Natural killer cell (primary cell): ENCODE data around the gene KIAA0408. TPM values are rescaled to one million over a fixed set of nuclear protein-coding genes. Genes with fewer than 3 reads are reported as not detected.
A peak's percentile ranks its signal among the peaks of the same experiment; 100 is the strongest.

Experiments
- ATAC-seq, 3 donors: fragments of 150-1000 bp in 2 of 3; fragments of 200-7000 bp in 1 of 3; cut with Tn5 transposase; 1 replicate in 1 of 3; 2 replicates in 2 of 3; pipeline ENCODE4 v1.10.0; 2021; ENCODE audit warnings: mild to moderate bottlenecking in 2 of 3, moderate library complexity in 2 of 3
- DNase-seq, 2 donors: peaks; one replicate each; pipeline versions ENCODE4 v3.0.0 to v3.0.0-alpha.2; 2013 to 2021; ENCODE audit warnings: mixed read lengths in 1 of 2
- H3K27ac ChIP-seq: one replicate; pipeline ENCODE4 v1.5.1; 2013; ENCODE audit warnings: mild to moderate bottlenecking, low read length
- H3K27me3 ChIP-seq: one replicate; pipeline ENCODE4 v1.6.1; 2013; ENCODE audit warnings: low read length; ENCODE audit not compliant: control insufficient read depth, insufficient read depth
- H3K36me3 ChIP-seq: one replicate; pipeline ENCODE4 v1.6.1; 2013; ENCODE audit warnings: low read length; ENCODE audit not compliant: control insufficient read depth, insufficient read depth
- H3K4me1 ChIP-seq: one replicate; pipeline ENCODE4 v1.6.1; 2013; ENCODE audit warnings: low read length; ENCODE audit not compliant: control insufficient read depth, insufficient read depth
- H3K4me3 ChIP-seq: one replicate; pipeline ENCODE4 v1.5.1; 2013; ENCODE audit warnings: low read length
- H3K9me3 ChIP-seq: one replicate; pipeline ENCODE4 v1.6.1; 2013; ENCODE audit warnings: low read length; ENCODE audit not compliant: control insufficient read depth, insufficient read depth
- H3K27ac Mint-ChIP-seq, 2 donors: one replicate each; pipeline ENCODE4 v1.8.0; 2022; ENCODE audit warnings: mild to moderate bottlenecking in 2 of 2, mixed read lengths in 2 of 2, moderate library complexity in 1 of 2
- H3K27me3 Mint-ChIP-seq, 2 donors: one replicate each; pipeline ENCODE4 v1.8.0; 2022; ENCODE audit warnings: low read depth in 2 of 2, mixed read lengths in 2 of 2
- H3K36me3 Mint-ChIP-seq: one replicate; pipeline ENCODE4 v1.8.0; 2022; ENCODE audit warnings: mixed read lengths
- H3K4me1 Mint-ChIP-seq, 2 donors: one replicate each; pipeline ENCODE4 v1.8.0; 2022; ENCODE audit warnings: mixed read lengths in 2 of 2
- H3K4me3 Mint-ChIP-seq: one replicate; pipeline ENCODE4 v1.8.0; 2022; ENCODE audit warnings: mild to moderate bottlenecking, moderate library complexity, mixed read lengths
- H3K9me3 Mint-ChIP-seq, 2 donors: one replicate each; pipeline ENCODE4 v1.8.0; 2022; ENCODE audit warnings: mixed read lengths in 2 of 2
- CTCF ChIP-seq: fragments of 200-600 bp; IDR thresholded peaks from one replicate; pipeline ENCODE4 v1.8.0; 2022; ENCODE audit warnings: antibody characterized with exemption
- WGBS: methylation state at CpG from one replicate; pipeline ENCODE4 v1.1.7; 2013; ENCODE audit warnings: missing lambda C conversion rate; ENCODE audit not compliant: insufficient coverage; 5-methylcytosine and 5-hydroxymethylcytosine counted together
- intact Hi-C: fragments of 100-400 bp; cut with micrococcal nuclease; formaldehyde crosslinking; loops from one replicate; pipeline ENCODE4 v1.14.2; 2022
- total RNA-seq, 4 donors: library from RNA; stranded (reverse); fragments of 120-200 nt in 1 of 4; gene quantifications; one replicate each; pipeline versions ENCODE4 v1.2.3 to v1.2.4, GENCODE V29; 2013 to 2022

KIAA0408 gene
- total RNA-seq, 3 donors from 2014 or later (not counting 1 experiment from before 2014, with no cell fraction given): 0.58 TPM; not detected in 2

GRCh38 chr6:127475823-127476176 is 16.6 kb upstream of the KIAA0408 start:
- WGBS: 92% methylated on average over 34 of the region's 34 CpGs
- Mint-ChIP-seq H3K4me3 (no peak overlapping the region), H3K27ac (no peak overlapping the region), H3K9me3 (peaks cover 0 to 2% of the 10 kb centered on the region in 2 donors), H3K4me1 (no peaks in the 10 kb centered on the region), H3K27me3 (peaks cover 0 to 19% of the 10 kb centered on the region in 2 donors), H3K36me3 (no peaks in the 10 kb centered on the region)
- no peak overlapping the region for H3K4me3 ChIP-seq
- intact Hi-C loops: no loop called here
- no peaks in the 10 kb centered on the region for H3K4me1 ChIP-seq
- no peaks in the 10 kb centered on the region for H3K27me3 ChIP-seq
- DNase-seq (no peak), ATAC-seq (no peak)
- H3K9me3 ChIP-seq: no peaks in the 10 kb centered on the region
- H3K36me3 ChIP-seq: no peaks in the 10 kb centered on the region
- no peak overlapping the region for H3K27ac ChIP-seq
- TF ChIP-seq CTCF: no peak

- Mint-ChIP-seq H3K27ac (no peak overlapping the region), H3K4me3 (no peak overlapping the region), H3K9me3 (peaks cover 0 to 2% of the 10 kb centered on the region in 2 donors), H3K27me3 (peaks cover 0 to 19% of the 10 kb centered on the region in 2 donors), H3K36me3 (no peaks in the 10 kb centered on the region), H3K4me1 (no peaks in the 10 kb centered on the region)
- peak in 1 of 2 donors; percentile 6 for DNase-seq
- Histone ChIP-seq H3K36me3 (no peaks in the 10 kb centered on the region), H3K9me3 (no peaks in the 10 kb centered on the region), H3K4me3 (no peak overlapping the region), H3K27me3 (no peaks in the 10 kb centered on the region), H3K4me1 (no peaks in the 10 kb centered on the region), H3K27ac (no peak overlapping the region)
- no peak for ATAC-seq
- intact Hi-C loops: no loop called here
- TF ChIP-seq CTCF: no peak
- 88% methylated on average over 87 of the region's 87 CpGs for WGBS
Observed at GRCh38 chr6:127475135-127475822, 16.1 kb upstream of the KIAA0408 start.

- Mint-ChIP-seq H3K9me3 (no peaks in the 10 kb centered on the region), H3K4me1 (no peaks in the 10 kb centered on the region), H3K27me3 (peaks cover 0 to 15% of the 10 kb centered on the region in 2 donors), H3K27ac (no peak overlapping the region), H3K36me3 (no peaks in the 10 kb centered on the region), H3K4me3 (no peak overlapping the region)
- Histone ChIP-seq H3K9me3 (no peaks in the 10 kb centered on the region), H3K36me3 (no peaks in the 10 kb centered on the region), H3K4me3 (no peak overlapping the region), H3K27ac (no peak overlapping the region), H3K27me3 (no peaks in the 10 kb centered on the region), H3K4me1 (no peaks in the 10 kb centered on the region)
- 100% methylated on average over 2 of the region's 5 CpGs for WGBS
- no peak for TF ChIP-seq CTCF
- ATAC-seq (no peak), DNase-seq (no peak)
- intact Hi-C loops: no loop called here
Observed at GRCh38 chr6:127471379-127472255, 12.4 kb upstream of the KIAA0408 start.
